SK-N-SH (cell line): ENCODE data around the gene ZNF804B. TPM values are rescaled to one million over a fixed set of nuclear protein-coding genes. Genes with fewer than 3 reads are reported as not detected.
A peak's percentile ranks its signal among the peaks of the same experiment; 100 is the strongest.

ENCODE experiments used
- CTCF ChIA-PET: fragments of 300-600, 350-600 bp; formaldehyde crosslinking; extraction: SDS; loops from one replicate; lab custom pipeline; 2021; lab: Yijun Ruan, JAX
- POLR2A ChIA-PET: fragments of 350-600 bp; sonication (Branson Sonifier 250); formaldehyde crosslinking; extraction: SDS; loops from one replicate; lab custom pipeline; 2020; ENCODE audit warnings: antibody characterized with exemption, inconsistent platforms; lab: Yijun Ruan, JAX
- DNase-seq: peaks from one replicate; pipeline ENCODE4 v3.0.0; 2012
- H2AFZ ChIP-seq: fragments of 200-600 bp; sonication (generic); 2 replicates; pipeline ENCODE4 v1.8.1; 2016; ENCODE audit warnings: antibody characterized with exemption, mild to moderate bottlenecking, low read depth
- H3F3A ChIP-seq: fragments of 200-600 bp; sonication (generic); replicated peaks from 2 replicates; pipeline ENCODE3; 2016; ENCODE audit warnings: antibody characterized with exemption, mild to moderate bottlenecking; ENCODE audit not compliant: insufficient read depth
- H3K27ac ChIP-seq, 2 experiments: fragments of 200-500 bp in 1 of 2; fragments of 200-600 bp in 1 of 2; sonication (Bioruptor generic) in 1 of 2; sonication (generic), shearing (Covaris generic) in 1 of 2; 2 replicates each; pipeline versions ENCODE4 v1.5.1 to v1.6.1; 2014 to 2016; ENCODE audit warnings: low read depth in 2 of 2, inconsistent platforms in 1 of 2, low read length in 1 of 2, mild to moderate bottlenecking in 1 of 2, mixed read lengths in 1 of 2
- H3K27me3 ChIP-seq: fragments of 200-600 bp; sonication (generic), shearing (Covaris generic); 2 replicates; pipeline ENCODE4 v1.6.1; 2016; ENCODE audit warnings: mixed run types; ENCODE audit not compliant: insufficient read depth
- H3K36me3 ChIP-seq, 2 experiments: fragments of 200-500 bp in 1 of 2; fragments of 200-600 bp in 1 of 2; sonication (Bioruptor generic) in 1 of 2; sonication (generic) in 1 of 2; replicated peaks in 1 of 2; 2 replicates each; pipeline versions ENCODE3 to v1.5.1; 2014 to 2016; ENCODE audit warnings: low read length in 1 of 2, mild to moderate bottlenecking in 1 of 2; ENCODE audit not compliant: insufficient read depth in 2 of 2, control insufficient read depth in 1 of 2
- H3K4me1 ChIP-seq, 2 experiments: fragments of 200-500 bp in 1 of 2; fragments of 200-600 bp in 1 of 2; sonication (Bioruptor generic) in 1 of 2; sonication (generic), shearing (Covaris generic) in 1 of 2; 2 replicates each; pipeline versions ENCODE4 v1.5.1 to v1.6.1; 2014 to 2016; ENCODE audit warnings: low read depth in 1 of 2, low read length in 1 of 2, mixed run types in 1 of 2; ENCODE audit not compliant: insufficient read depth in 2 of 2, control insufficient read depth in 1 of 2
- H3K4me2 ChIP-seq: fragments of 200-600 bp; sonication (generic), shearing (Covaris generic); 2 replicates; pipeline ENCODE4 v1.6.1; 2017; ENCODE audit warnings: mixed run types
- H3K4me3 ChIP-seq, 2 experiments: fragments of 200-500 bp in 1 of 2; fragments of 200-600 bp in 1 of 2; sonication (Bioruptor generic) in 1 of 2; sonication (generic), shearing (Covaris generic) in 1 of 2; 2 replicates each; pipeline versions ENCODE4 v1.5.1 to v1.8.1; 2014 to 2016; ENCODE audit warnings: low read depth in 2 of 2, inconsistent platforms in 1 of 2, low read length in 1 of 2, mild to moderate bottlenecking in 1 of 2, mixed read lengths in 1 of 2, moderate library complexity in 1 of 2
- H3K79me2 ChIP-seq: fragments of 200-600 bp; sonication (generic); 2 replicates; pipeline ENCODE4 v1.8.1; 2017; ENCODE audit warnings: mild to moderate bottlenecking; ENCODE audit not compliant: insufficient read depth
- H3K9ac ChIP-seq: fragments of 200-600 bp; sonication (generic); 2 replicates; pipeline ENCODE4 v1.6.1; 2017; ENCODE audit warnings: mixed run types
- H3K9me2 ChIP-seq: fragments of 200-600 bp; sonication (generic); 2 replicates; pipeline ENCODE4 v1.6.1; 2017; ENCODE audit warnings: mixed run types
- H3K9me3 ChIP-seq: fragments of 200-600 bp; sonication (generic); 2 replicates; pipeline ENCODE4 v1.6.1; 2017; ENCODE audit warnings: mixed run types, mild to moderate bottlenecking, moderate library complexity
- H4K20me1 ChIP-seq: fragments of 200-600 bp; sonication (generic); 2 replicates; pipeline ENCODE4 v1.6.1; 2017; ENCODE audit warnings: mild to moderate bottlenecking, mixed run types; ENCODE audit not compliant: insufficient read depth
- CHD2 ChIP-seq: fragments of 150-350 bp; IDR thresholded peaks from 2 replicates; pipeline ENCODE4 v1.6.1; 2018; ENCODE audit warnings: low read length; ENCODE audit not compliant: partially characterized antibody
- FOSL2 ChIP-seq: IDR thresholded peaks from 2 replicates; pipeline ENCODE4 v1.4.0; 2012; ENCODE audit warnings: low read depth, mild to moderate bottlenecking, moderate library complexity, borderline replicate concordance
- FOXM1 ChIP-seq: IDR thresholded peaks from 2 replicates; pipeline ENCODE4 v1.4.0; 2012; ENCODE audit warnings: low read depth, mild to moderate bottlenecking
- GATA2 ChIP-seq: sonication (generic); formaldehyde crosslinking; IDR thresholded peaks from 2 replicates; pipeline ENCODE4 v1.5.0; 2020; ENCODE audit warnings: mild to moderate bottlenecking, missing genetic modification reagents
- JUND ChIP-seq: IDR thresholded peaks from 2 replicates; pipeline ENCODE4 v1.4.0; 2012
- MEF2A ChIP-seq: IDR thresholded peaks from 2 replicates; pipeline ENCODE4 v1.4.0; 2012; ENCODE audit warnings: low read depth, borderline replicate concordance
- NFIC ChIP-seq: IDR thresholded peaks from 2 replicates; pipeline ENCODE4 v1.4.0; 2012; ENCODE audit warnings: borderline replicate concordance
- NRF1 ChIP-seq: IDR thresholded peaks from 2 replicates; pipeline ENCODE4 v1.6.1; 2012; ENCODE audit warnings: low read depth, mild to moderate bottlenecking, low read length
- RFX5 ChIP-seq: IDR thresholded peaks from 2 replicates; pipeline ENCODE4 v1.6.1; 2012; ENCODE audit warnings: mild to moderate bottlenecking, improper control_type of control experiment, low read length
- RXRA ChIP-seq: IDR thresholded peaks from 2 replicates; pipeline ENCODE4 v1.4.0; 2012; ENCODE audit warnings: low read depth, mild to moderate bottlenecking, borderline replicate concordance
- SIN3A ChIP-seq: IDR thresholded peaks from 2 replicates; pipeline ENCODE4 v1.6.1; 2012; ENCODE audit warnings: low read depth, mild to moderate bottlenecking, low read length, moderate library complexity, borderline replicate concordance
- TCF12 ChIP-seq: IDR thresholded peaks from 2 replicates; pipeline ENCODE4 v1.4.0; 2012
- YY1 ChIP-seq: IDR thresholded peaks from 2 replicates; pipeline ENCODE4 v1.4.0; 2012; ENCODE audit warnings: low read depth, mild to moderate bottlenecking
- WGBS: methylation state at CpG from one replicate; pipeline ENCODE4 v1.1.6; 2017; ENCODE audit warnings: low lambda C conversion rate; 5-methylcytosine and 5-hydroxymethylcytosine counted together
- polyA plus RNA-seq, 3 experiments: library from polyadenylated mRNA; depleted of rRNA; stranded (reverse); fragments of >200 nt; gene quantifications; 2 replicates each; pipeline ENCODE4 v1.2.3, GENCODE V29; 2012
- TF ChIP-seq, protein P1 (sequence below): fragments of 200-600 bp; sonication (generic); IDR thresholded peaks from 2 replicates; pipeline ENCODE4 v1.6.1; 2017; ENCODE audit warnings: antibody characterized with exemption, mild to moderate bottlenecking, moderate library complexity
- TF ChIP-seq, protein P2 (sequence below): IDR thresholded peaks from 2 replicates; pipeline ENCODE4; 2012
- TF ChIP-seq, protein P3 (sequence below): IDR thresholded peaks from 2 replicates; pipeline ENCODE4 v1.6.1; 2012; ENCODE audit warnings: mild to moderate bottlenecking, low read depth, low read length, moderate library complexity
- TF ChIP-seq, protein P4 (sequence below): fragments of 150-350 bp; IDR thresholded peaks from 2 replicates; pipeline ENCODE4 v1.6.1; 2017; ENCODE audit warnings: antibody characterized with exemption, low read length, low read depth, borderline replicate concordance
- TF ChIP-seq, protein P5 (sequence below): fragments of 150-350 bp; IDR thresholded peaks from 2 replicates; pipeline ENCODE4 v1.6.1; 2016; ENCODE audit warnings: mild to moderate bottlenecking, low read depth, low read length
- TF ChIP-seq, protein P6 (sequence below): IDR thresholded peaks from 2 replicates; pipeline ENCODE4 v1.4.0; 2012; ENCODE audit warnings: low read depth

The ZNF804B gene
- polyA plus RNA-seq, 1 of the 3 experiments (the other 2 are of a cell fraction): not detected

DNA sequence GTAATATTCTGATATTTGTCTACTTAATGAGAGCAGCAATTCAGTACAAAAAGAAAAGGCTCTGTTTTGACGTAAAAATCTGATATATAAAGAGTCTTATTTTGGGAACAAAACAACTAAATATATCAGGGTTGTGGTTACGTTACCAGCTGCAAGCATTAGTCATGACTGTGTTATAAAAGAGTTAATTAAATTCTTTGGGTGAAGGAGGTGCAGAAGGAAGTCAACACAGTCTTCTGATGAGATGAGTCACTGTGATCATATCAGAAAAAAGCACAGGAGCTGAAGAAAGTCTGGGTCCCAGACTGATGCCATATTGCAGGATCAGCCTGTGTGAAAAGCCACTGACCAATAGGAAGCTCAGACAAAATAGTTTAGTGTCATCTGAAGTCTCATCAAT, 270.4 kb downstream of the ZNF804B start (continued):
- TF ChIP-seq, protein P1, sequence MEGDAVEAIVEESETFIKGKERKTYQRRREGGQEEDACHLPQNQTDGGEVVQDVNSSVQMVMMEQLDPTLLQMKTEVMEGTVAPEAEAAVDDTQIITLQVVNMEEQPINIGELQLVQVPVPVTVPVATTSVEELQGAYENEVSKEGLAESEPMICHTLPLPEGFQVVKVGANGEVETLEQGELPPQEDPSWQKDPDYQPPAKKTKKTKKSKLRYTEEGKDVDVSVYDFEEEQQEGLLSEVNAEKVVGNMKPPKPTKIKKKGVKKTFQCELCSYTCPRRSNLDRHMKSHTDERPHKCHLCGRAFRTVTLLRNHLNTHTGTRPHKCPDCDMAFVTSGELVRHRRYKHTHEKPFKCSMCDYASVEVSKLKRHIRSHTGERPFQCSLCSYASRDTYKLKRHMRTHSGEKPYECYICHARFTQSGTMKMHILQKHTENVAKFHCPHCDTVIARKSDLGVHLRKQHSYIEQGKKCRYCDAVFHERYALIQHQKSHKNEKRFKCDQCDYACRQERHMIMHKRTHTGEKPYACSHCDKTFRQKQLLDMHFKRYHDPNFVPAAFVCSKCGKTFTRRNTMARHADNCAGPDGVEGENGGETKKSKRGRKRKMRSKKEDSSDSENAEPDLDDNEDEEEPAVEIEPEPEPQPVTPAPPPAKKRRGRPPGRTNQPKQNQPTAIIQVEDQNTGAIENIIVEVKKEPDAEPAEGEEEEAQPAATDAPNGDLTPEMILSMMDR: no peak
- TF ChIP-seq NRF1 (no peak), MEF2A (peak; percentile 47; the same call in 1 of the 2 replicates)
- TF ChIP-seq, protein P2, sequence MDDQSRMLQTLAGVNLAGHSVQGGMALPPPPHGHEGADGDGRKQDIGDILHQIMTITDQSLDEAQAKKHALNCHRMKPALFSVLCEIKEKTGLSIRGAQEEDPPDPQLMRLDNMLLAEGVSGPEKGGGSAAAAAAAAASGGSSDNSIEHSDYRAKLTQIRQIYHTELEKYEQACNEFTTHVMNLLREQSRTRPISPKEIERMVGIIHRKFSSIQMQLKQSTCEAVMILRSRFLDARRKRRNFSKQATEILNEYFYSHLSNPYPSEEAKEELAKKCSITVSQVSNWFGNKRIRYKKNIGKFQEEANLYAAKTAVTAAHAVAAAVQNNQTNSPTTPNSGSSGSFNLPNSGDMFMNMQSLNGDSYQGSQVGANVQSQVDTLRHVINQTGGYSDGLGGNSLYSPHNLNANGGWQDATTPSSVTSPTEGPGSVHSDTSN: no peak

DNA sequence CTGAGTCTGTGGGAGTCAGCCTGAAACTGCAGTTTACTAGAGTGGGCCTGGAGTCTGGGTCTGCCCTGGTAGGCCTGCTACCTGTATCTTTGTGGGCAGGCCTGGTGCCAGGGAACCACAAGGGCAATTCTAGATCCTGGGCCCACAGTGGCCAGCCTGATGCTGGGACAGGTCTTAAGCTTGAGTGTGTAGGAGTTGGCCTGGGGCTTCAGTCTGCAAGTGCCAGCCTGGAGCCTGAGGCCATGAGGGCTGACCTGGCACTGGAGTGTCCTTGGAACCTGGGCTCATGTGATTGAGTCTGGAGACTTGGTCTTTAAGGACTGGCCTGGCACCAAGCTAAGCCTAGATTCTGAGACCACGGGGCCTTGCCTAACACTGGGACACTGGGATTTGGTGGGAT, 281.7 kb downstream of the ZNF804B start:
- no peak for DNase-seq
- no peak overlapping the region for H3K4me3 ChIP-seq
- no peaks in the 10 kb centered on the region for H3K79me2 ChIP-seq
- H3K4me2 ChIP-seq: no peak overlapping the region
- H2AFZ ChIP-seq: no peak overlapping the region
- TF ChIP-seq, protein P3, sequence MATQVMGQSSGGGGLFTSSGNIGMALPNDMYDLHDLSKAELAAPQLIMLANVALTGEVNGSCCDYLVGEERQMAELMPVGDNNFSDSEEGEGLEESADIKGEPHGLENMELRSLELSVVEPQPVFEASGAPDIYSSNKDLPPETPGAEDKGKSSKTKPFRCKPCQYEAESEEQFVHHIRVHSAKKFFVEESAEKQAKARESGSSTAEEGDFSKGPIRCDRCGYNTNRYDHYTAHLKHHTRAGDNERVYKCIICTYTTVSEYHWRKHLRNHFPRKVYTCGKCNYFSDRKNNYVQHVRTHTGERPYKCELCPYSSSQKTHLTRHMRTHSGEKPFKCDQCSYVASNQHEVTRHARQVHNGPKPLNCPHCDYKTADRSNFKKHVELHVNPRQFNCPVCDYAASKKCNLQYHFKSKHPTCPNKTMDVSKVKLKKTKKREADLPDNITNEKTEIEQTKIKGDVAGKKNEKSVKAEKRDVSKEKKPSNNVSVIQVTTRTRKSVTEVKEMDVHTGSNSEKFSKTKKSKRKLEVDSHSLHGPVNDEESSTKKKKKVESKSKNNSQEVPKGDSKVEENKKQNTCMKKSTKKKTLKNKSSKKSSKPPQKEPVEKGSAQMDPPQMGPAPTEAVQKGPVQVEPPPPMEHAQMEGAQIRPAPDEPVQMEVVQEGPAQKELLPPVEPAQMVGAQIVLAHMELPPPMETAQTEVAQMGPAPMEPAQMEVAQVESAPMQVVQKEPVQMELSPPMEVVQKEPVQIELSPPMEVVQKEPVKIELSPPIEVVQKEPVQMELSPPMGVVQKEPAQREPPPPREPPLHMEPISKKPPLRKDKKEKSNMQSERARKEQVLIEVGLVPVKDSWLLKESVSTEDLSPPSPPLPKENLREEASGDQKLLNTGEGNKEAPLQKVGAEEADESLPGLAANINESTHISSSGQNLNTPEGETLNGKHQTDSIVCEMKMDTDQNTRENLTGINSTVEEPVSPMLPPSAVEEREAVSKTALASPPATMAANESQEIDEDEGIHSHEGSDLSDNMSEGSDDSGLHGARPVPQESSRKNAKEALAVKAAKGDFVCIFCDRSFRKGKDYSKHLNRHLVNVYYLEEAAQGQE: no peak
- TF ChIP-seq GATA2 (CRISPR knock-in tag) (no peak), RXRA (no peak)
- no peaks in the 10 kb centered on the region for H3K27me3 ChIP-seq
- no peaks in the 10 kb centered on the region for H3K9me3 ChIP-seq
- CTCF ChIA-PET: no interaction called here
- H3F3A ChIP-seq: no peaks in the 10 kb centered on the region
- no peaks in the 10 kb centered on the region for H3K4me1 ChIP-seq
- POLR2A ChIA-PET: no interaction called here
- H3K9ac ChIP-seq: no peak overlapping the region
- H4K20me1 ChIP-seq: no peaks in the 10 kb centered on the region
- no peaks in the 10 kb centered on the region for H3K9me2 ChIP-seq
- WGBS: no CpG with 5 or more reads among the region's 1 CpG
- no peak overlapping the region for H3K27ac ChIP-seq
- no peaks in the 10 kb centered on the region for H3K36me3 ChIP-seq

DNA sequence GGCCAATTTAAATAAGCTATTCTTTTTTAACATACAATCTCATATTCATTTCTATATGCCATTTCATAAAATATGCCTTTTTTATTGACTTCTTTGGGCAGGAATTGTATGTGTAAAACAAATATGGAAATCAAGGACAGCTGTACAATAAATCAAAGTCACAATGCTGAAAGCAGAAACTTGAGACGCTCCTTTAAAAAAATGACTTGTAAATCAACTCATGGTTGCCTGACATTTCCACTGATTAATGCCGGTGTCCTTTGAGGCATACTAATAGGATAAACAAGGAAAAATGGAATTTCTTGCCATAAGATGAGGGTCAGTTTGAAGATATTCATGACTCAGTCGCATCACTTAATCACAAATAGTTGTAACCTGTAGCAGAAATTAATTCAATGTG, 283.4 kb downstream of the ZNF804B start:
- no peak overlapping the region for H3K4me2 ChIP-seq
- H3K4me3 ChIP-seq: no peak overlapping the region
- ChIA-PET POLR2A (no interaction called here), CTCF (no interaction called here)
- H3F3A ChIP-seq: no peaks in the 10 kb centered on the region
- no peak overlapping the region for H3K9ac ChIP-seq
- no peaks in the 10 kb centered on the region for H3K79me2 ChIP-seq
- H3K9me2 ChIP-seq: no peaks in the 10 kb centered on the region
- no peaks in the 10 kb centered on the region for H4K20me1 ChIP-seq
- H3K27me3 ChIP-seq: no peaks in the 10 kb centered on the region
- no peaks in the 10 kb centered on the region for H3K36me3 ChIP-seq
- DNase-seq: no peak
- no peaks in the 10 kb centered on the region for H3K9me3 ChIP-seq
- H3K4me1 ChIP-seq: no peaks in the 10 kb centered on the region
- WGBS: 18% methylated on average over 3 of the region's 3 CpGs
- H2AFZ ChIP-seq: no peak overlapping the region
- no peak overlapping the region for H3K27ac ChIP-seq
- TF ChIP-seq CHD2 (no peak), FOXM1 (no peak), JUND (no peak), TCF12 (no peak), NFIC (no peak), FOSL2 (no peak), NRF1 (no peak), SIN3A (no peak), RFX5 (no peak), YY1 (no peak)
- TF ChIP-seq, protein P4, sequence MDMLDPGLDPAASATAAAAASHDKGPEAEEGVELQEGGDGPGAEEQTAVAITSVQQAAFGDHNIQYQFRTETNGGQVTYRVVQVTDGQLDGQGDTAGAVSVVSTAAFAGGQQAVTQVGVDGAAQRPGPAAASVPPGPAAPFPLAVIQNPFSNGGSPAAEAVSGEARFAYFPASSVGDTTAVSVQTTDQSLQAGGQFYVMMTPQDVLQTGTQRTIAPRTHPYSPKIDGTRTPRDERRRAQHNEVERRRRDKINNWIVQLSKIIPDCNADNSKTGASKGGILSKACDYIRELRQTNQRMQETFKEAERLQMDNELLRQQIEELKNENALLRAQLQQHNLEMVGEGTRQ: no peak
- TF ChIP-seq, protein P5, sequence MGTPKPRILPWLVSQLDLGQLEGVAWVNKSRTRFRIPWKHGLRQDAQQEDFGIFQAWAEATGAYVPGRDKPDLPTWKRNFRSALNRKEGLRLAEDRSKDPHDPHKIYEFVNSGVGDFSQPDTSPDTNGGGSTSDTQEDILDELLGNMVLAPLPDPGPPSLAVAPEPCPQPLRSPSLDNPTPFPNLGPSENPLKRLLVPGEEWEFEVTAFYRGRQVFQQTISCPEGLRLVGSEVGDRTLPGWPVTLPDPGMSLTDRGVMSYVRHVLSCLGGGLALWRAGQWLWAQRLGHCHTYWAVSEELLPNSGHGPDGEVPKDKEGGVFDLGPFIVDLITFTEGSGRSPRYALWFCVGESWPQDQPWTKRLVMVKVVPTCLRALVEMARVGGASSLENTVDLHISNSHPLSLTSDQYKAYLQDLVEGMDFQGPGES: no peak
- TF ChIP-seq, protein P6, sequence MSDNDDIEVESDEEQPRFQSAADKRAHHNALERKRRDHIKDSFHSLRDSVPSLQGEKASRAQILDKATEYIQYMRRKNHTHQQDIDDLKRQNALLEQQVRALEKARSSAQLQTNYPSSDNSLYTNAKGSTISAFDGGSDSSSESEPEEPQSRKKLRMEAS: no peak
